CD14-positive monocyte (primary cell): ENCODE results near the gene ZSCAN20. TPM values are rescaled to one million over a fixed set of nuclear protein-coding genes. Genes with fewer than 3 reads are reported as not detected.

Experiments used
- DNase-seq, 3 donors: peaks; one replicate each; pipeline ENCODE4 v3.0.0-alpha.2; 2011 to 2022
- H2AFZ ChIP-seq: 2 replicates; pipeline ENCODE4 v1.6.0; 2012; ENCODE audit warnings: mild to moderate bottlenecking, low read depth, low read length, inconsistent platforms; ENCODE audit not compliant: insufficient read depth, poor library complexity, severe bottlenecking
- H3K27ac ChIP-seq, 2 donors: 1 replicate in 1 of 2; 2 replicates in 1 of 2; pipeline ENCODE4 v1.5.1; 2012 to 2013; ENCODE audit warnings: low read length in 2 of 2, control low read depth in 1 of 2, inconsistent platforms in 1 of 2, low read depth in 1 of 2, mild to moderate bottlenecking in 1 of 2
- H3K27me3 ChIP-seq, 2 donors: one replicate each; pipeline versions ENCODE4 v1.6.0 to v1.6.1; 2011 to 2013; ENCODE audit warnings: low read length in 2 of 2; ENCODE audit not compliant: control insufficient read depth in 2 of 2, insufficient read depth in 2 of 2
- H3K36me3 ChIP-seq, 2 donors: replicated peaks in 1 of 2; 1 replicate in 1 of 2; 2 replicates in 1 of 2; pipeline versions ENCODE4 v1.5.1 to v1.6.1; 2012 to 2013; ENCODE audit warnings: low read length in 2 of 2, control low read depth in 1 of 2, inconsistent platforms in 1 of 2, mild to moderate bottlenecking in 1 of 2; ENCODE audit not compliant: insufficient read depth in 2 of 2, control insufficient read depth in 1 of 2
- H3K4me1 ChIP-seq, 2 donors: 1 replicate in 1 of 2; 2 replicates in 1 of 2; pipeline versions ENCODE4 v1.5.1 to v1.6.1; 2012 to 2013; ENCODE audit warnings: low read length in 2 of 2, control low read depth in 1 of 2, inconsistent platforms in 1 of 2, mild to moderate bottlenecking in 1 of 2, moderate library complexity in 1 of 2; ENCODE audit not compliant: insufficient read depth in 2 of 2, control insufficient read depth in 1 of 2
- H3K4me2 ChIP-seq: replicated peaks from 2 replicates; pipeline ENCODE3; 2012; ENCODE audit warnings: low read length, moderate library complexity, mild to moderate bottlenecking; ENCODE audit not compliant: poor library complexity, severe bottlenecking; ENCODE audit errors: extremely low read depth
- H3K4me3 ChIP-seq, 3 experiments: fragments of 200-600 bp in 1 of 3; sonication (generic) in 1 of 3; replicated peaks in 1 of 3; 1 replicate in 2 of 3; 2 replicates in 1 of 3; pipeline ENCODE4 v1.5.1; 2011 to 2013; ENCODE audit warnings: low read length in 3 of 3, mild to moderate bottlenecking in 3 of 3, control low read depth in 2 of 3, low read depth in 2 of 3, inconsistent platforms in 1 of 3, moderate library complexity in 1 of 3
- H3K79me2 ChIP-seq: 2 replicates; pipeline ENCODE4 v1.6.0; 2012; ENCODE audit warnings: mild to moderate bottlenecking, control low read depth, inconsistent platforms, low read length, moderate library complexity; ENCODE audit not compliant: insufficient read depth
- H3K9ac ChIP-seq: 2 replicates; pipeline ENCODE4 v1.6.0; 2017; ENCODE audit warnings: low read length, mild to moderate bottlenecking; ENCODE audit not compliant: insufficient read depth, poor library complexity, severe bottlenecking
- H3K9me3 ChIP-seq, 2 donors: replicated peaks in 1 of 2; 1 replicate in 1 of 2; 2 replicates in 1 of 2; pipeline versions ENCODE4 v1.5.1 to v1.6.1; 2012 to 2013; ENCODE audit warnings: low read length in 2 of 2, control low read depth in 1 of 2; ENCODE audit not compliant: control insufficient read depth in 1 of 2, insufficient read depth in 1 of 2
- H4K20me1 ChIP-seq: 2 replicates; pipeline ENCODE4 v1.6.0; 2012; ENCODE audit warnings: mild to moderate bottlenecking, low read length, control low read depth, moderate library complexity; ENCODE audit not compliant: insufficient read depth
- H3K27ac Mint-ChIP-seq, 7 donors: one replicate each; pipeline ENCODE4 v1.8.0; 2020; ENCODE audit warnings: mild to moderate bottlenecking in 7 of 7, mixed read lengths in 7 of 7, moderate library complexity in 6 of 7, inconsistent platforms in 2 of 7
- H3K27me3 Mint-ChIP-seq, 3 donors: one replicate each; pipeline ENCODE4 v1.8.0; 2021 to 2022; ENCODE audit warnings: low read depth in 3 of 3, mild to moderate bottlenecking in 3 of 3, mixed read lengths in 3 of 3, moderate library complexity in 3 of 3, inconsistent platforms in 1 of 3
- H3K36me3 Mint-ChIP-seq, 2 donors: one replicate each; pipeline ENCODE4 v1.8.0; 2020; ENCODE audit warnings: mixed read lengths in 2 of 2, inconsistent platforms in 1 of 2, mild to moderate bottlenecking in 1 of 2
- H3K4me1 Mint-ChIP-seq: one replicate; pipeline ENCODE4 v1.8.0; 2020; ENCODE audit warnings: mild to moderate bottlenecking, mixed read lengths
- H3K4me3 Mint-ChIP-seq, 2 donors: one replicate each; pipeline ENCODE4 v1.8.0; 2020; ENCODE audit warnings: mild to moderate bottlenecking in 2 of 2, mixed read lengths in 2 of 2, moderate library complexity in 1 of 2
- H3K9me3 Mint-ChIP-seq, 7 donors: one replicate each; pipeline ENCODE4 v1.8.0; 2020 to 2022; ENCODE audit warnings: mixed read lengths in 7 of 7, mild to moderate bottlenecking in 6 of 7, moderate library complexity in 6 of 7, inconsistent platforms in 2 of 7
- WGBS: methylation state at CpG from one replicate; pipeline ENCODE4 v1.1.5; 2013; ENCODE audit warnings: missing lambda C conversion rate; ENCODE audit not compliant: insufficient coverage; 5-methylcytosine and 5-hydroxymethylcytosine counted together
- intact Hi-C, 2 donors: fragments of 100-400 bp; cut with micrococcal nuclease; formaldehyde crosslinking; loops; one replicate each; pipeline versions ENCODE4 v1.15.0 to v1.15.1; 2023
- polyA plus RNA-seq, 3 donors: library from polyadenylated mRNA; depleted of rRNA in 1 of 3; unstranded in 2 of 3; stranded (reverse) in 1 of 3; fragments of 300-500 nt in 2 of 3; fragments of >200 nt in 1 of 3; fragmentation: Illumina TruSeq in 2 of 3; gene quantifications; 1 replicate in 2 of 3; 2 replicates in 1 of 3; pipeline ENCODE4 v1.2.3, GENCODE V29; 2012 to 2021
- TF ChIP-seq, protein P1 (sequence below): fragments of 200-600 bp; IDR thresholded peaks from one replicate; pipeline ENCODE4 v1.8.0; 2022; ENCODE audit warnings: antibody characterized with exemption, mild to moderate bottlenecking

Gene ZSCAN20
- polyA plus RNA-seq, 3 donors: 0.29 to 0.51 (median 0.29) TPM

DNA sequence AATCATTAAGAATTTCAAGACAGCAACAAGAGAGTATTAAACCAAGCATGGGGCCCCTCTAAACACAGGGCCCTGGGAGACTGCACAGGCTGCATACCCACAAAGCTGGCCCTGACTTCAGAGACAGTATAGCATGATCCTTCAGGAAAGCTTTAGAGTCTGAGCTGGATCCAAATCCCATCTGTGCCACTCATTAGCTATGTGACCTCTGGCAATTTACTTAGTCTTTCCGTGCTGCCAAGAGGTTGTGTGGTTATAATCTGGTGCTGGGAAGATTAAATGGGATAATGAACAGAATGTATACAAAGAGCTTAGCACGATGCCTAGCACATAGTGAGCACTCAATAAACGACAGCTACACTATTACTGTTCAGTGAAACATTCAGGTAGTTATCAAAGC lies 45.5 kb upstream of the ZSCAN20 start:
- TF ChIP-seq, protein P1, sequence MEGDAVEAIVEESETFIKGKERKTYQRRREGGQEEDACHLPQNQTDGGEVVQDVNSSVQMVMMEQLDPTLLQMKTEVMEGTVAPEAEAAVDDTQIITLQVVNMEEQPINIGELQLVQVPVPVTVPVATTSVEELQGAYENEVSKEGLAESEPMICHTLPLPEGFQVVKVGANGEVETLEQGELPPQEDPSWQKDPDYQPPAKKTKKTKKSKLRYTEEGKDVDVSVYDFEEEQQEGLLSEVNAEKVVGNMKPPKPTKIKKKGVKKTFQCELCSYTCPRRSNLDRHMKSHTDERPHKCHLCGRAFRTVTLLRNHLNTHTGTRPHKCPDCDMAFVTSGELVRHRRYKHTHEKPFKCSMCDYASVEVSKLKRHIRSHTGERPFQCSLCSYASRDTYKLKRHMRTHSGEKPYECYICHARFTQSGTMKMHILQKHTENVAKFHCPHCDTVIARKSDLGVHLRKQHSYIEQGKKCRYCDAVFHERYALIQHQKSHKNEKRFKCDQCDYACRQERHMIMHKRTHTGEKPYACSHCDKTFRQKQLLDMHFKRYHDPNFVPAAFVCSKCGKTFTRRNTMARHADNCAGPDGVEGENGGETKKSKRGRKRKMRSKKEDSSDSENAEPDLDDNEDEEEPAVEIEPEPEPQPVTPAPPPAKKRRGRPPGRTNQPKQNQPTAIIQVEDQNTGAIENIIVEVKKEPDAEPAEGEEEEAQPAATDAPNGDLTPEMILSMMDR: no peak
- peaks cover 9% of the 10 kb centered on the region for H3K4me1 Mint-ChIP-seq
- Histone ChIP-seq H3K9ac (no peak overlapping the region), H3K36me3 (no peaks in the 10 kb centered on the region), H3K4me2 (no peak overlapping the region), H2AFZ (no peak overlapping the region), H3K79me2 (no peaks in the 10 kb centered on the region), H4K20me1 (no peaks in the 10 kb centered on the region), H3K9me3 (no peaks in the 10 kb centered on the region), H3K4me3 (no peak overlapping the region), H3K27me3 (peaks cover 10 to 19% of the 10 kb centered on the region in 2 donors), H3K27ac (no peak overlapping the region), H3K4me1 (peaks cover 17 to 23% of the 10 kb centered on the region in 2 donors)
- peaks cover 6% of the 10 kb centered on the region in 2 donors for H3K36me3 Mint-ChIP-seq
- 100% methylated on average over 1 of the region's 3 CpGs for WGBS
- H3K27ac Mint-ChIP-seq: no peak overlapping the region
- no peak for DNase-seq
- H3K9me3 Mint-ChIP-seq: no peaks in the 10 kb centered on the region
- H3K4me3 Mint-ChIP-seq: no peak overlapping the region
- intact Hi-C loops: no loop called here
- no peaks in the 10 kb centered on the region for H3K27me3 Mint-ChIP-seq

GRCh38 chr1:33428661-33429060 lies 43.8 kb upstream of the ZSCAN20 start:
- H3K36me3 ChIP-seq: no peaks in the 10 kb centered on the region
- Mint-ChIP-seq H3K27ac (no peak overlapping the region), H3K4me1 (peaks cover 14% of the 10 kb centered on the region), H3K27me3 (no peaks in the 10 kb centered on the region), H3K4me3 (no peak overlapping the region), H3K9me3 (no peaks in the 10 kb centered on the region), H3K36me3 (peaks cover 6% of the 10 kb centered on the region in 2 donors)
- no peak for DNase-seq
- no peak overlapping the region for H3K4me3 ChIP-seq
- H3K27ac ChIP-seq: no peak overlapping the region
- H4K20me1 ChIP-seq: no peaks in the 10 kb centered on the region
- H2AFZ ChIP-seq: no peak overlapping the region
- intact Hi-C loops: no loop called here
- TF ChIP-seq, protein P1: no peak
- H3K9me3 ChIP-seq: no peaks in the 10 kb centered on the region
- no peaks in the 10 kb centered on the region for H3K79me2 ChIP-seq
- 100% methylated on average over 1 of the region's 2 CpGs for WGBS
- H3K4me2 ChIP-seq: no peak overlapping the region
- H3K27me3 ChIP-seq: peaks cover 10 to 19% of the 10 kb centered on the region in 2 donors
- peaks cover 31 to 37% of the 10 kb centered on the region in 2 donors for H3K4me1 ChIP-seq
- no peak overlapping the region for H3K9ac ChIP-seq
